DOHH2 (cell line): ENCODE results near the gene TIMP3.

ENCODE experiments used
- H3F3A ChIP-seq: fragments of 200-600 bp; sonication (generic), shearing (Covaris generic); 2 replicates; pipeline ENCODE4 v1.6.0; 2016; ENCODE audit warnings: antibody characterized with exemption, mild to moderate bottlenecking; ENCODE audit not compliant: control insufficient read depth, insufficient read depth
- H3K27ac ChIP-seq: fragments of 200-600 bp; sonication (generic); 2 replicates; pipeline ENCODE4 v1.5.1; 2014; ENCODE audit warnings: low read depth, mild to moderate bottlenecking, low read length, moderate library complexity
- H3K27me3 ChIP-seq: fragments of 200-600 bp; sonication (generic); 2 replicates; pipeline ENCODE4 v1.6.1; 2014; ENCODE audit warnings: mild to moderate bottlenecking, low read length, mixed read lengths; ENCODE audit not compliant: control insufficient read depth
- H3K36me3 ChIP-seq: fragments of 200-600 bp; sonication (generic); 2 replicates; pipeline ENCODE4 v1.6.1; 2014; ENCODE audit warnings: mild to moderate bottlenecking, low read length, moderate library complexity, mixed read lengths; ENCODE audit not compliant: control insufficient read depth
- H3K4me1 ChIP-seq: fragments of 200-600 bp; sonication (generic); 2 replicates; pipeline ENCODE4 v1.6.1; 2014; ENCODE audit warnings: mild to moderate bottlenecking, low read length, mixed read lengths; ENCODE audit not compliant: control insufficient read depth
- H3K4me2 ChIP-seq: fragments of 200-600 bp; sonication (generic); 2 replicates; pipeline ENCODE4 v1.6.0; 2014; ENCODE audit warnings: mild to moderate bottlenecking, low read length, moderate library complexity
- H3K4me3 ChIP-seq: fragments of 200-600 bp; sonication (generic); 2 replicates; pipeline ENCODE4 v1.5.1; 2014; ENCODE audit warnings: mild to moderate bottlenecking, low read length, mixed read lengths
- H3K79me2 ChIP-seq: fragments of 200-600 bp; sonication (generic); 2 replicates; pipeline ENCODE4 v1.6.1; 2014; ENCODE audit warnings: mild to moderate bottlenecking, low read length, mixed read lengths; ENCODE audit not compliant: control insufficient read depth
- H3K9me2 ChIP-seq: fragments of 200-600 bp; sonication (generic); replicated peaks from 2 replicates; pipeline ENCODE4 v1.6.1; 2014; ENCODE audit warnings: mild to moderate bottlenecking, low read length, mixed read lengths; ENCODE audit not compliant: control insufficient read depth
- H3K9me3 ChIP-seq: fragments of 200-600 bp; sonication (generic); 2 replicates; pipeline ENCODE4 v1.6.1; 2014; ENCODE audit warnings: antibody characterized with exemption, low read length, mixed read lengths; ENCODE audit not compliant: control insufficient read depth, insufficient read depth
- H4K20me1 ChIP-seq: fragments of 200-600 bp; sonication (generic); 2 replicates; pipeline ENCODE4 v1.6.0; 2014; ENCODE audit warnings: low read depth, mild to moderate bottlenecking, antibody characterized with exemption, low read length, moderate library complexity; ENCODE audit not compliant: control insufficient read depth, insufficient read depth
- EZH2phosphoT487 ChIP-seq: fragments of 200-600 bp; sonication (generic); IDR thresholded peaks from 2 replicates; pipeline ENCODE4 v1.6.1; 2017; ENCODE audit warnings: borderline replicate concordance, mild to moderate bottlenecking, antibody characterized with exemption, low read length, moderate library complexity, mixed read lengths
- TF ChIP-seq, protein P1 (sequence below): fragments of 200-600 bp; sonication (generic); IDR thresholded peaks from one replicate; pipeline ENCODE4 v1.5.1; 2014; ENCODE audit warnings: antibody characterized with exemption, mild to moderate bottlenecking, low read depth, low read length; ENCODE audit not compliant: poor library complexity, severe bottlenecking

TIMP3 gene

DNA sequence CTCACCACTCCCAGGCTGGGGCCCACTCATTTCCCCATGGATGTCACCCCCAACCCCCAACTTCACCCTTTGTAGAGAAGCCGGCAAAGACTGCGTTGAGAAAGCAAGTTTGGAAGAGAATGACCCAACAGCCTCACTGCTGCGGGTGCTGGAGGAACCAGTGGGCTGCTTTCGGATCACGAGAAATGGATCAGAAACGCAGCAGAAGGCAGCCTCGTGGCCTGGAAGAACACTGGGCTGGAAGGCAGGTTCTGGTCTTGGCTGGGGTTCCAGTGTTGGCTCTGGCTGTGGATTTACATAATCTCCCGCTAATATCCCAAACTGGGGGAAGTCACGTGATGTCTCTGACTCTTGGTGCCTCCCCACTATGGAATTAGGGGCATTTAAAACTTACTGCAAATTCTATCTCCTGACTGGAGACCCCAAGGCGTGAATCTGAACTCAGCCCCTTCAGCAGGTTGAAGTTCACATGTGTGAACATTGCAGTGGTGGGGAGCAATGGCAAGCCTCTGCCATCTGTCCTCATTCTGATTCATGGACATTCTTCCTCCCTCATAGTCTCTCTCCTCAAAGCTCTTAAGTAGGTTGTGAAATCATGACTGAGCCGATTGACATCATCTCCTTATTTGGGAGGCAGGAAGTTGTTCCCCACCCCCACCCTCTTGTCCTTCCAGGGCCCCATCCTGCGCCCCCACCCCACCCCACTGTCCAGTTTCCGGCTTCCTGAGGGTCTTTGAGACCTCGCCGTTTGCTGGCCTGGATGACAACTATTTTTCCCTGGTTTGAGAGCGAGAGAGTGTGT is 37.0 kb upstream of the TIMP3 start:
- Histone ChIP-seq H3F3A (no peaks in the 10 kb centered on the region), H4K20me1 (no peaks in the 10 kb centered on the region), H3K9me3 (no peaks in the 10 kb centered on the region), H3K4me2 (no peak overlapping the region), H3K79me2 (no peaks in the 10 kb centered on the region), H3K9me2 (no peaks in the 10 kb centered on the region), H3K4me1 (no peaks in the 10 kb centered on the region), H3K27ac (no peak overlapping the region), H3K27me3 (no peaks in the 10 kb centered on the region; the same call in 1 of the 2 replicates), H3K36me3 (no peaks in the 10 kb centered on the region), H3K4me3 (no peak overlapping the region)
- TF ChIP-seq EZH2phosphoT487 = no peak
- TF ChIP-seq, protein P1, sequence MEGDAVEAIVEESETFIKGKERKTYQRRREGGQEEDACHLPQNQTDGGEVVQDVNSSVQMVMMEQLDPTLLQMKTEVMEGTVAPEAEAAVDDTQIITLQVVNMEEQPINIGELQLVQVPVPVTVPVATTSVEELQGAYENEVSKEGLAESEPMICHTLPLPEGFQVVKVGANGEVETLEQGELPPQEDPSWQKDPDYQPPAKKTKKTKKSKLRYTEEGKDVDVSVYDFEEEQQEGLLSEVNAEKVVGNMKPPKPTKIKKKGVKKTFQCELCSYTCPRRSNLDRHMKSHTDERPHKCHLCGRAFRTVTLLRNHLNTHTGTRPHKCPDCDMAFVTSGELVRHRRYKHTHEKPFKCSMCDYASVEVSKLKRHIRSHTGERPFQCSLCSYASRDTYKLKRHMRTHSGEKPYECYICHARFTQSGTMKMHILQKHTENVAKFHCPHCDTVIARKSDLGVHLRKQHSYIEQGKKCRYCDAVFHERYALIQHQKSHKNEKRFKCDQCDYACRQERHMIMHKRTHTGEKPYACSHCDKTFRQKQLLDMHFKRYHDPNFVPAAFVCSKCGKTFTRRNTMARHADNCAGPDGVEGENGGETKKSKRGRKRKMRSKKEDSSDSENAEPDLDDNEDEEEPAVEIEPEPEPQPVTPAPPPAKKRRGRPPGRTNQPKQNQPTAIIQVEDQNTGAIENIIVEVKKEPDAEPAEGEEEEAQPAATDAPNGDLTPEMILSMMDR = no peak

DNA sequence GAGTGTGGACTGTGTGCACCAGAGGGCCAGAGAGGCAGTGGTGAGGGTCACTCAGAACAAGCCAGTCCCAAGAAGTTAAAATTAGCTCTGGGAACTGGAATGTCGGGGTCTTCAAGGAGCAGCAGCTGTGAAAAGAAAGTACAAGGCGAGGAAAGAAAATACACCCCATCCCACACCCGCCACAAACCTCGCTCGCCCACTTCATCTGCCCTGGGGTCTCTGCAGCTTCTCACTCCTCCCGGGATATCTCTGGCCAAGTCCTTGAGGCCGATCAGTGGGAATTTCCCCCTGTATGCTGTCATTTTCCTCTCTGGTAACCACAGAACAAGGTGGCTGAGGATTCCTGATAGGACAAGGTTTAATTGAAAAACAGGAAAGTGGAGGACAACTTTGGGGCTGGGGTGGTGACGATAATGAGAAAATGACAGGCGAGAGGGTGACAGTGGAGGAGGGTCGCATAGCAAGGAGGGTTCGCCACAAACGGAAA is 36.3 kb upstream of the TIMP3 start:
- no peaks in the 10 kb centered on the region for H4K20me1 ChIP-seq
- no peaks in the 10 kb centered on the region; the same call in 1 of the 2 replicates for H3K27me3 ChIP-seq
- no peaks in the 10 kb centered on the region for H3K4me1 ChIP-seq
- H3K36me3 ChIP-seq = no peaks in the 10 kb centered on the region
- H3K9me3 ChIP-seq = no peaks in the 10 kb centered on the region
- H3K27ac ChIP-seq = no peak overlapping the region
- H3K79me2 ChIP-seq = no peaks in the 10 kb centered on the region
- H3K4me2 ChIP-seq = no peak overlapping the region
- TF ChIP-seq EZH2phosphoT487 = no peak
- TF ChIP-seq, protein P1 = no peak
- H3F3A ChIP-seq = no peaks in the 10 kb centered on the region
- H3K4me3 ChIP-seq = no peak overlapping the region
- H3K9me2 ChIP-seq = no peaks in the 10 kb centered on the region

DNA sequence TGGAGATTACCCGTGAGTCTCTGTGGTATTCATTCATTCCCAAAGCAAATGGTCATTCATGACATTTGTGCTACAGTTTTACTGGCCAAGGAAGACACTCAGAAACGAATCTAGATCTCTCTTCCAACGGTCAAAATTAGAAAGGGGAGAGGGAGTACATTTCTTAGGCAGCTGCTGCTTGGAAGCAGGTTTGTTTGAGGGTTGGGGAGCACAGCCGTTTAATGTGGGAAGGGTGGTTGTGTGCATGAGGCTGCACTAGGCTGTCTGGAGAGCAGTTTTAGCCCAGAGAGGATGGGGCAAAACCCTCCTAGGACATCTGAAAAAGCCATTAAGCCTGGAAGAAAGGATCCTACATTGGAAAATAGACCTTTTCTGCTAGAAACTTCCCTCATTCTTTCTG is 29.7 kb upstream of the TIMP3 start:
- Histone ChIP-seq H3K9me3 (no peaks in the 10 kb centered on the region), H3K27me3 (no peaks in the 10 kb centered on the region; the same call in 1 of the 2 replicates), H3K4me3 (no peak overlapping the region), H3K4me1 (no peaks in the 10 kb centered on the region), H3K9me2 (no peaks in the 10 kb centered on the region), H4K20me1 (no peaks in the 10 kb centered on the region), H3F3A (no peaks in the 10 kb centered on the region), H3K4me2 (no peak overlapping the region), H3K36me3 (no peaks in the 10 kb centered on the region), H3K79me2 (no peaks in the 10 kb centered on the region), H3K27ac (no peak overlapping the region)
- TF ChIP-seq, protein P1 = no peak
- no peak for TF ChIP-seq EZH2phosphoT487
